Erythroblast (primary cell): Measurements from ENCODE around the gene NPR3.

Source experiments
- DNase-seq, 2 experiments: peaks; one replicate each; lab custom pipeline; 2025; lab: John Stamatoyannopoulos, UW
- GATA1 ChIP-seq: IDR thresholded peaks from 2 replicates; pipeline ENCODE4 v1.6.1; 2011; ENCODE audit warnings: low read depth, mild to moderate bottlenecking, control low read depth, low read length, moderate library complexity
- POLR2A ChIP-seq: IDR thresholded peaks from 2 replicates; pipeline ENCODE4 v1.6.1; 2011; ENCODE audit warnings: mild to moderate bottlenecking, low read length

NPR3 gene, protein sequence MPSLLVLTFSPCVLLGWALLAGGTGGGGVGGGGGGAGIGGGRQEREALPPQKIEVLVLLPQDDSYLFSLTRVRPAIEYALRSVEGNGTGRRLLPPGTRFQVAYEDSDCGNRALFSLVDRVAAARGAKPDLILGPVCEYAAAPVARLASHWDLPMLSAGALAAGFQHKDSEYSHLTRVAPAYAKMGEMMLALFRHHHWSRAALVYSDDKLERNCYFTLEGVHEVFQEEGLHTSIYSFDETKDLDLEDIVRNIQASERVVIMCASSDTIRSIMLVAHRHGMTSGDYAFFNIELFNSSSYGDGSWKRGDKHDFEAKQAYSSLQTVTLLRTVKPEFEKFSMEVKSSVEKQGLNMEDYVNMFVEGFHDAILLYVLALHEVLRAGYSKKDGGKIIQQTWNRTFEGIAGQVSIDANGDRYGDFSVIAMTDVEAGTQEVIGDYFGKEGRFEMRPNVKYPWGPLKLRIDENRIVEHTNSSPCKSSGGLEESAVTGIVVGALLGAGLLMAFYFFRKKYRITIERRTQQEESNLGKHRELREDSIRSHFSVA

GRCh38 chr5:32710550-32711361 is at the start of gene NPR3:
NPR3 (plus strand) TSS chr5:32711321; CDS start chr5:32711777, 456 bp downstream.
- no peak for TF ChIP-seq GATA1
- TF ChIP-seq POLR2A = no peak
- DNase-seq = peak; percentile 33 to 57

GRCh38 chr5:32664523-32664922 is 46.6 kb upstream of the NPR3 start:
- no peak for TF ChIP-seq POLR2A
- TF ChIP-seq GATA1 = no peak
- DNase-seq = no peak

DNA sequence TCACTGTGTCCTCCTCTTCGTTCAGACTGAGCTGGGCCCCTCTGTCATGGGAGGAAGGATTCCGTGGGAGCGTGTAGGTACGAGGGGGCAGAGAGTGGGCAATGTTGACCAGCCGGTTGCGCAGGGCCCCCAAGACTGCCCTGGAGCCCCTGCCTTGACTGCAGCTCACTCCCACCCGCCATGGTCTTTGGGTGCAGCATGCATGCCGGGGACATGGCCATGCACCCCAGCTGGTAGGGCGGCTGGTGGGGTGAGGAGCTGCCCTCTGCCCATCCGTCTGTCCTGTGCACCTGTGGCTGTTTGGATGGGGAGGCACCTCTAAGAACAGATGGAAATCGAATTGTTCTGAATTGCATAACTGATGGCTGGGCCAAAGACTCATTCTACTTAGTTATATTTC is 42.6 kb upstream of the NPR3 start:
- TF ChIP-seq POLR2A (no peak), GATA1 (no peak)
- no peak for DNase-seq

- no peak for TF ChIP-seq POLR2A
- no peak for TF ChIP-seq GATA1
- DNase-seq = no peak
Measured at GRCh38 chr5:32673272-32673671, 37.8 kb upstream of the NPR3 start.

DNA sequence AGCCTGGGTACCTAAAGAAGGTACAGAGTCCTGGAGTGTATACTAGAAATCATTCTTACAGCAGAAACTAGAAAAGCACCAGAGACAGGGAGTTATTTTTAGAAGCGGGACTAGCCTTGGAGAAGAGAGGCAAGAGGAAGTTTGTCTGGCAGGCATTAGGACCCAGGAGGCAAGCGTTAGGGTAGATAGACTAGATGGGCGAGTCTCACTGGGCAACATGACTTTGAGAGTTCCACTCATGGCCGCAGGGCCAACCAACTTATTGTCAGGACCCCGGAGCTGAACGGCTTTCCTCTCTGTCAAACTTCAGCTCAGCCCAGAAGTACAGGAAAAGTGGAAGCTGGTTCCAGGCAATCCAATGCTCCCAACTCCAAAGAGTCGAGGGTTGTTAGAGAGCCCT is 34.1 kb upstream of the NPR3 start:
- TF ChIP-seq GATA1 = no peak
- no peak for TF ChIP-seq POLR2A
- DNase-seq = no peak

GRCh38 chr5:32678472-32678871 is 32.6 kb upstream of the NPR3 start:
- no peak for DNase-seq
- TF ChIP-seq POLR2A (no peak), GATA1 (no peak)

- TF ChIP-seq POLR2A (no peak), GATA1 (no peak)
- DNase-seq = no peak
Measured at GRCh38 chr5:32679218-32679617, 31.9 kb upstream of the NPR3 start.

DNA sequence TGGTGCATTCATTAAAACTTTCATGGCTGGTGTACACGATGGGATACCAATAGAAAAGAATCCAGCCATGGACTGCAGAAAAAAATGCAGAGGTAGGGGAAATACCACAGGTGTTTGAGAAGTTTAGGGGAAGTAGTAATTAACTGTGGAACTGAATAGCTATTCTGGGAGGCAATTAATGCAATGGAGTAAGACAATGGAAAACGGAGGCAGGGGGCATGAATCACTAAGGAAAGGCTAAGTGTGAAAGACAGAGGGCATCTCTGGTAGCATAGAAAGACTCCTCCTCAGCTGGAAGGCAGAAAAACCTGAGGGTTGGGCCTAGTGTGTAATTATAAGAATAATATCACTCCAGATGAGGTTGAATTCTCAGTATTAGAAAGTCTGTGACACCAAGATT is 30.9 kb upstream of the NPR3 start:
- no peak for DNase-seq
- TF ChIP-seq POLR2A = no peak
- TF ChIP-seq GATA1 = no peak

- DNase-seq = no peak
- TF ChIP-seq GATA1 (no peak), POLR2A (no peak)
Measured at GRCh38 chr5:32683125-32683524, 28.0 kb upstream of the NPR3 start.

DNA sequence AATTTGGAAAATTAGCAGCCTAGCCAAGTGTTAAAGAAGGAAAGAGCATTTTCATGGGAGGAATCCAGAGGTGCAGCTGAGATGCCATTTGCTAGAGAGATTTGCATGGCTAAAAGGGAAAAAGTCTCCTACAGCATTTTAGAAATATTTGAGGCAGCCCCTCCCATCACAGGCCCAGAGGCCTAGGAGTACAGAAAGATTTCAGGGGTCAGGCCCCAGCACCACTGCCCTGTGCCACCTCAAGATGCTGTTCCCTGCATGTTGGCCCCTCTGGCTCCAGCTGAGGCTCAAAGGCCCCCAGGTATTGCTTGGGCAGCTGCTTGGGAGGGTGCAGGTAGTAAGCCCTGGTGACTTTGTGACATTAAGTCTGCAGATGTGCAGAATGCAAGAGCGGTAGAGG is 26.9 kb upstream of the NPR3 start:
- no peak for DNase-seq
- TF ChIP-seq GATA1 (no peak), POLR2A (no peak)

DNA sequence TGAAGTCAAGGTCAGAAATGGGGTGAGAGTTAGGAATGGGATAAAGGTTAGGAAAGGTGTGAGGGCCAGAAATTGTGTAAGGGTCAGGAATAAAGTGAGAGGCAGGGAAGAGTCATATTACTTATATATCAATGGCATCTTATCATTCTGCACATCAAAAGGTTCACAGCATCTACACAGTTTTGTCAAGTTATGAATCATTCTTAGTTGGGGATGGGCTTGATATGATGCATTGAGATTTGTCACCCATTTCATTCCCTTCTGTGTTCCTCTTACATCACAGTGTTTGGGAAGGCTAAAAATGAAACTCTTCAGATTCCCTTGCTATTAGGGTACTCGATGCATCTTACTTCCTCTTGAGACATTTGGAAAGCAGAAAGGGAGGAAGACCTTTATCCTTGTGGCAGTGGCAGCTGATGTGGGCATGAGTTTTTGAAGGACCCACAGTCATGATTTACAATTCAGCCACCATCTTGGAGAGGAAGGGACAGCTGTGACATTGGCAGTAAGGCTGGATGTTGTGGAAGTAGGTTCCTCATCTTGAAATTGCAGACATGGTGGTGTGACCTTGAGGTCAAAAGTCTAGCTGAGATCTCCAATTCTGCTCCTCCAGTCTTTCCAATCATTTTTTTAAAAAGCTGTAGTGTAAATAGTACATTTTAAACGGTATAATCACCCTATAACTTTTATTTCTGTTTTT is 24.2 kb upstream of the NPR3 start:
- TF ChIP-seq POLR2A = no peak
- no peak for TF ChIP-seq GATA1
- no peak for DNase-seq

GRCh38 chr5:32687499-32687831 is 23.7 kb upstream of the NPR3 start:
- TF ChIP-seq GATA1 (no peak), POLR2A (no peak)
- DNase-seq = no peak

GRCh38 chr5:32690153-32690552 is 21.0 kb upstream of the NPR3 start:
- peak in 1 of 2 experiments; percentile 1 for DNase-seq
- TF ChIP-seq GATA1 = no peak

GRCh38 chr5:32690666-32691065 is 20.5 kb upstream of the NPR3 start:
- no peak for DNase-seq
- no peak for TF ChIP-seq GATA1

GRCh38 chr5:32692036-32692746 is 18.9 kb upstream of the NPR3 start:
- TF ChIP-seq GATA1 (no peak), POLR2A (no peak)

More at GRCh38 chr5:32692036-32692746, 18.9 kb upstream of the NPR3 start:
- DNase-seq = no peak
